Activated CD8-positive, alpha-beta T cell treated with anti-CD3 and anti-CD28 coated beads, Interleukin-2, amount 10 ng/mL, durations not matched to agents 7 days and 5 days (primary cell): ENCODE results near the gene ATP4A. TPM values are rescaled to one million over a fixed set of nuclear protein-coding genes. Genes with fewer than 3 reads are reported as not detected.
"Not testable (repeated sequence)": the region's sequence is repeated elsewhere in the genome, so short reads cannot be mapped to it uniquely, and the experiment has no call there.

Source experiments
- ATAC-seq: fragments of 150-1000 bp; cut with Tn5 transposase; one replicate; pipeline ENCODE4 v1.10.0; 2021; ENCODE audit warnings: moderate library complexity
- CTCF ChIA-PET: fragments of 350-600 bp; sonication (Branson Sonifier 250); formaldehyde crosslinking; loops from one replicate; lab custom pipeline; 2021; ENCODE audit warnings: antibody characterized with exemption; lab: Charles Lee
- POLR2A ChIA-PET: fragments of 350-600 bp; sonication (Branson Sonifier 250); formaldehyde crosslinking; loops from one replicate; lab custom pipeline; 2021; ENCODE audit warnings: antibody characterized with exemption; lab: Charles Lee
- DNase-seq: peaks from one replicate; pipeline ENCODE4 v3.0.0-alpha.2; 2020
- H3K27ac Mint-ChIP-seq: one replicate; pipeline ENCODE4 v1.8.0; 2021; ENCODE audit warnings: mild to moderate bottlenecking, mixed read lengths
- H3K27me3 Mint-ChIP-seq: one replicate; pipeline ENCODE4 v1.8.0; 2021; ENCODE audit warnings: low read depth, mixed read lengths
- H3K36me3 Mint-ChIP-seq: one replicate; pipeline ENCODE4 v1.8.0; 2021; ENCODE audit warnings: low read depth, mixed read lengths
- H3K4me1 Mint-ChIP-seq: one replicate; pipeline ENCODE4 v1.8.0; 2021; ENCODE audit warnings: low read depth, mixed read lengths
- H3K4me3 Mint-ChIP-seq: one replicate; pipeline ENCODE4 v1.8.0; 2021; ENCODE audit warnings: mild to moderate bottlenecking, mixed read lengths
- H3K9me3 Mint-ChIP-seq: one replicate; pipeline ENCODE4 v1.8.0; 2022; ENCODE audit warnings: mixed read lengths; ENCODE audit not compliant: insufficient read depth
- total RNA-seq, 2 experiments: library from RNA; stranded (reverse); gene quantifications; one replicate each; pipeline ENCODE4 v1.2.3, GENCODE V29; 2021

The ATP4A gene
- not detected for total RNA-seq

- Mint-ChIP-seq H3K9me3 (no peaks in the 10 kb centered on the region), H3K27ac (no peak within 1 kb of the TSS), H3K4me1 (peaks cover 2% of the 10 kb centered on the region), H3K36me3 (no peaks in the 10 kb centered on the region), H3K4me3 (no peak within 1 kb of the TSS), H3K27me3 (peaks cover 20% of the 10 kb centered on the region)
- CTCF ChIA-PET = interaction anchor here (0.7 to 1.0 kb wide), 2 partner anchors 14 to 15 kb away, joined by 3 to 4 read pairs; no protein-coding TSS in a partner anchor
- ATAC-seq (no peak), DNase-seq (no peak)
- POLR2A ChIA-PET = no interaction called here
Observed at GRCh38 chr19:35563207-35563829, at the start of gene ATP4A. Gene ATP4A (minus strand): TSS chr19:35563658. CDS start chr19:35563629, 29 bp downstream.

- Mint-ChIP-seq H3K9me3 (peaks cover 7% of the 10 kb centered on the region), H3K4me3 (peak within 1 kb of the TSS; percentile 87), H3K4me1 (peaks cover 46% of the 10 kb centered on the region), H3K27me3 (no peaks in the 10 kb centered on the region), H3K27ac (peak within 1 kb of the TSS; percentile 95), H3K36me3 (peaks cover 18% of the 10 kb centered on the region)
- ATAC-seq (peak; percentile 93), DNase-seq (peak; percentile 96)
- ChIA-PET CTCF (interaction anchor here (0.6 to 1.6 kb wide), 5 partner anchors 12 to 472 kb away, joined by 3 to 4 read pairs (median 3); partner anchors contain the start of gene COX6B1), POLR2A (interaction anchor here (0.5 to 1.4 kb wide), 18 partner anchors 8 to 439 kb away, joined by 3 to 10 read pairs (median 4); partner anchors contain the start of genes COX6B1, LIN37, PSENEN and U2AF1L4)
Observed at GRCh38 chr19:35612559-35613321, 49.3 kb upstream of the ATP4A start, which contains the start of gene HAUS5. Gene HAUS5 (plus strand): TSS chr19:35612735. CDS start chr19:35612795, 60 bp downstream.

GRCh38 chr19:35612224-35612558 is 48.7 kb upstream of the ATP4A start:
- DNase-seq = no peak
- ChIA-PET CTCF (interaction anchor here (1.3 to 2.8 kb wide), 4 partner anchors 15 to 471 kb away, joined by 3 to 7 read pairs (median 3); partner anchors contain the start of gene COX6B1), POLR2A (interaction anchor here (0.6 to 1.4 kb wide), 10 partner anchors 9 to 133 kb away, joined by 3 to 10 read pairs (median 4); partner anchors contain the start of genes COX6B1, PSENEN and U2AF1L4)
- peak overlapping the region; percentile 95 for H3K27ac Mint-ChIP-seq
- peak overlapping the region; percentile 87 for H3K4me3 Mint-ChIP-seq
- H3K4me1 Mint-ChIP-seq = peaks cover 48% of the 10 kb centered on the region
- no peaks in the 10 kb centered on the region for H3K27me3 Mint-ChIP-seq
- H3K36me3 Mint-ChIP-seq = peaks cover 19% of the 10 kb centered on the region
- peaks cover 11% of the 10 kb centered on the region for H3K9me3 Mint-ChIP-seq
- no peak for ATAC-seq

- ChIA-PET POLR2A (interaction anchor here (1.3 kb wide), 1 partner anchor 38 kb away, joined by 6 read pairs; the partner anchor contains the start of gene COX6B1), CTCF (interaction anchor here (1.3 to 2.8 kb wide), 3 partner anchors 13 to 54 kb away, joined by 3 to 7 read pairs (median 5); partner anchors contain the start of gene COX6B1)
- ATAC-seq (peak; percentile 28), DNase-seq (peak; percentile 62)
- peak overlapping the region; percentile 4 for H3K4me3 Mint-ChIP-seq
- H3K27me3 Mint-ChIP-seq = no peaks in the 10 kb centered on the region
- H3K27ac Mint-ChIP-seq = peak overlapping the region; percentile 79
- peaks cover 11% of the 10 kb centered on the region for H3K36me3 Mint-ChIP-seq
- peaks cover 13% of the 10 kb centered on the region for H3K9me3 Mint-ChIP-seq
- H3K4me1 Mint-ChIP-seq = peaks cover 48% of the 10 kb centered on the region
Observed at GRCh38 chr19:35609851-35610353, 46.4 kb upstream of the ATP4A start.

GRCh38 chr19:35608251-35608650 is 44.8 kb upstream of the ATP4A start:
- no peak overlapping the region for H3K4me3 Mint-ChIP-seq
- H3K27ac Mint-ChIP-seq = peak overlapping the region; percentile 32
- peaks cover 13% of the 10 kb centered on the region for H3K9me3 Mint-ChIP-seq
- POLR2A ChIA-PET = interaction anchor here (1.1 kb wide), 1 partner anchor 41 kb away, joined by 3 read pairs; the partner anchor contains the start of gene COX6B1
- ATAC-seq = no peak
- H3K27me3 Mint-ChIP-seq = no peaks in the 10 kb centered on the region
- DNase-seq = peak; percentile 45
- H3K4me1 Mint-ChIP-seq = peaks cover 37% of the 10 kb centered on the region
- CTCF ChIA-PET = interaction anchor here (0.5 to 1.1 kb wide), 2 partner anchors 48 to 60 kb away, joined by 4 to 5 read pairs; no protein-coding TSS in a partner anchor
- peaks cover 11% of the 10 kb centered on the region for H3K36me3 Mint-ChIP-seq

- CTCF ChIA-PET = interaction anchor here (1.1 kb wide), 1 partner anchor 59 kb away, joined by 5 read pairs; no protein-coding TSS in a partner anchor
- Mint-ChIP-seq H3K4me3 (no peak overlapping the region), H3K36me3 (peaks cover 11% of the 10 kb centered on the region), H3K4me1 (peaks cover 33% of the 10 kb centered on the region), H3K27ac (no peak overlapping the region), H3K27me3 (no peaks in the 10 kb centered on the region), H3K9me3 (peaks cover 13% of the 10 kb centered on the region)
- POLR2A ChIA-PET = interaction anchor here (1.1 kb wide), 1 partner anchor 41 kb away, joined by 3 read pairs; the partner anchor contains the start of gene COX6B1
- ATAC-seq (no peak), DNase-seq (no peak)
Observed at GRCh38 chr19:35607661-35608060, 44.2 kb upstream of the ATP4A start.

- H3K27me3 Mint-ChIP-seq, H3K4me3 Mint-ChIP-seq, POLR2A ChIA-PET, ATAC-seq, CTCF ChIA-PET, DNase-seq, H3K27ac Mint-ChIP-seq: not testable (repeated sequence)
- peaks cover 13% of the 10 kb centered on the region for H3K9me3 Mint-ChIP-seq
- H3K4me1 Mint-ChIP-seq = peaks cover 28% of the 10 kb centered on the region
- H3K36me3 Mint-ChIP-seq = peaks cover 11% of the 10 kb centered on the region
Observed at GRCh38 chr19:35607170-35607569, 43.7 kb upstream of the ATP4A start.

- H3K27me3 Mint-ChIP-seq, ATAC-seq, DNase-seq, H3K4me1 Mint-ChIP-seq, H3K4me3 Mint-ChIP-seq, CTCF ChIA-PET, H3K27ac Mint-ChIP-seq: not testable (repeated sequence)
- peaks cover 13% of the 10 kb centered on the region for H3K9me3 Mint-ChIP-seq
- peaks cover 11% of the 10 kb centered on the region for H3K36me3 Mint-ChIP-seq
- POLR2A ChIA-PET = interaction anchor here (0.6 kb wide), 1 partner anchor 12 kb away, joined by 4 read pairs; no protein-coding TSS in a partner anchor
Observed at GRCh38 chr19:35604436-35604835, 41.0 kb upstream of the ATP4A start.

GRCh38 chr19:35601971-35602370 is 38.5 kb upstream of the ATP4A start:
- ChIA-PET CTCF (interaction anchor here (1.2 to 2.1 kb wide), 2 partner anchors 8 to 54 kb away, joined by 3 to 5 read pairs; no protein-coding TSS in a partner anchor), POLR2A (no interaction called here)
- Mint-ChIP-seq H3K36me3 (no peaks in the 10 kb centered on the region), H3K27me3 (peaks cover 11% of the 10 kb centered on the region), H3K4me3 (no peak overlapping the region), H3K4me1 (no peaks in the 10 kb centered on the region), H3K9me3 (no peaks in the 10 kb centered on the region), H3K27ac (no peak overlapping the region)
- DNase-seq (no peak), ATAC-seq (no peak)

- ChIA-PET CTCF (interaction anchor here (1.0 kb wide), 1 partner anchor 14 kb away, joined by 7 read pairs; no protein-coding TSS in a partner anchor), POLR2A (interaction anchor here (2.0 kb wide), 1 partner anchor 16 kb away, joined by 6 read pairs; the partner anchor contains the start of gene HAUS5)
- Mint-ChIP-seq H3K4me1 (peaks cover 9% of the 10 kb centered on the region), H3K36me3 (no peaks in the 10 kb centered on the region), H3K4me3 (no peak overlapping the region), H3K27ac (peak overlapping the region; percentile 53), H3K27me3 (peaks cover 15% of the 10 kb centered on the region), H3K9me3 (no peaks in the 10 kb centered on the region)
- peak; percentile 84 for ATAC-seq
- peak; percentile 35 for DNase-seq
Observed at GRCh38 chr19:35596366-35596999, 33.0 kb upstream of the ATP4A start.
